SK-N-SH (cell line): ENCODE results near the gene INPP5K. TPM values are rescaled to one million over a fixed set of nuclear protein-coding genes. Genes with fewer than 3 reads are reported as not detected.

Experiments
- CTCF ChIA-PET: fragments of 300-600, 350-600 bp; formaldehyde crosslinking; extraction: SDS; loops from one replicate; lab custom pipeline; 2021; lab: Yijun Ruan, JAX
- POLR2A ChIA-PET: fragments of 350-600 bp; sonication (Branson Sonifier 250); formaldehyde crosslinking; extraction: SDS; loops from one replicate; lab custom pipeline; 2020; ENCODE audit warnings: antibody characterized with exemption, inconsistent platforms; lab: Yijun Ruan, JAX
- DNase-seq: peaks from one replicate; pipeline ENCODE4 v3.0.0; 2012
- H2AFZ ChIP-seq: fragments of 200-600 bp; sonication (generic); 2 replicates; pipeline ENCODE4 v1.8.1; 2016; ENCODE audit warnings: antibody characterized with exemption, mild to moderate bottlenecking, low read depth
- H3F3A ChIP-seq: fragments of 200-600 bp; sonication (generic); replicated peaks from 2 replicates; pipeline ENCODE3; 2016; ENCODE audit warnings: antibody characterized with exemption, mild to moderate bottlenecking; ENCODE audit not compliant: insufficient read depth
- H3K27ac ChIP-seq, 2 experiments: fragments of 200-500 bp in 1 of 2; fragments of 200-600 bp in 1 of 2; sonication (Bioruptor generic) in 1 of 2; sonication (generic), shearing (Covaris generic) in 1 of 2; 2 replicates each; pipeline versions ENCODE4 v1.5.1 to v1.6.1; 2014 to 2016; ENCODE audit warnings: low read depth in 2 of 2, inconsistent platforms in 1 of 2, low read length in 1 of 2, mild to moderate bottlenecking in 1 of 2, mixed read lengths in 1 of 2
- H3K27me3 ChIP-seq: fragments of 200-600 bp; sonication (generic), shearing (Covaris generic); 2 replicates; pipeline ENCODE4 v1.6.1; 2016; ENCODE audit warnings: mixed run types; ENCODE audit not compliant: insufficient read depth
- H3K36me3 ChIP-seq, 2 experiments: fragments of 200-500 bp in 1 of 2; fragments of 200-600 bp in 1 of 2; sonication (Bioruptor generic) in 1 of 2; sonication (generic) in 1 of 2; replicated peaks in 1 of 2; 2 replicates each; pipeline versions ENCODE3 to v1.5.1; 2014 to 2016; ENCODE audit warnings: low read length in 1 of 2, mild to moderate bottlenecking in 1 of 2; ENCODE audit not compliant: insufficient read depth in 2 of 2, control insufficient read depth in 1 of 2
- H3K4me1 ChIP-seq, 2 experiments: fragments of 200-500 bp in 1 of 2; fragments of 200-600 bp in 1 of 2; sonication (Bioruptor generic) in 1 of 2; sonication (generic), shearing (Covaris generic) in 1 of 2; 2 replicates each; pipeline versions ENCODE4 v1.5.1 to v1.6.1; 2014 to 2016; ENCODE audit warnings: low read depth in 1 of 2, low read length in 1 of 2, mixed run types in 1 of 2; ENCODE audit not compliant: insufficient read depth in 2 of 2, control insufficient read depth in 1 of 2
- H3K4me2 ChIP-seq: fragments of 200-600 bp; sonication (generic), shearing (Covaris generic); 2 replicates; pipeline ENCODE4 v1.6.1; 2017; ENCODE audit warnings: mixed run types
- H3K4me3 ChIP-seq, 2 experiments: fragments of 200-500 bp in 1 of 2; fragments of 200-600 bp in 1 of 2; sonication (Bioruptor generic) in 1 of 2; sonication (generic), shearing (Covaris generic) in 1 of 2; 2 replicates each; pipeline versions ENCODE4 v1.5.1 to v1.8.1; 2014 to 2016; ENCODE audit warnings: low read depth in 2 of 2, inconsistent platforms in 1 of 2, low read length in 1 of 2, mild to moderate bottlenecking in 1 of 2, mixed read lengths in 1 of 2, moderate library complexity in 1 of 2
- H3K79me2 ChIP-seq: fragments of 200-600 bp; sonication (generic); 2 replicates; pipeline ENCODE4 v1.8.1; 2017; ENCODE audit warnings: mild to moderate bottlenecking; ENCODE audit not compliant: insufficient read depth
- H3K9ac ChIP-seq: fragments of 200-600 bp; sonication (generic); 2 replicates; pipeline ENCODE4 v1.6.1; 2017; ENCODE audit warnings: mixed run types
- H3K9me2 ChIP-seq: fragments of 200-600 bp; sonication (generic); 2 replicates; pipeline ENCODE4 v1.6.1; 2017; ENCODE audit warnings: mixed run types
- H3K9me3 ChIP-seq: fragments of 200-600 bp; sonication (generic); 2 replicates; pipeline ENCODE4 v1.6.1; 2017; ENCODE audit warnings: mixed run types, mild to moderate bottlenecking, moderate library complexity
- H4K20me1 ChIP-seq: fragments of 200-600 bp; sonication (generic); 2 replicates; pipeline ENCODE4 v1.6.1; 2017; ENCODE audit warnings: mild to moderate bottlenecking, mixed run types; ENCODE audit not compliant: insufficient read depth
- CHD2 ChIP-seq: fragments of 150-350 bp; IDR thresholded peaks from 2 replicates; pipeline ENCODE4 v1.6.1; 2018; ENCODE audit warnings: low read length; ENCODE audit not compliant: partially characterized antibody
- CTCF ChIP-seq: fragments of 200-600 bp; sonication (generic); IDR thresholded peaks from 2 replicates; pipeline ENCODE4 v1.6.1; 2017; ENCODE audit warnings: antibody characterized with exemption, mild to moderate bottlenecking, moderate library complexity
- ELF1 ChIP-seq: IDR thresholded peaks from 2 replicates; pipeline ENCODE4 v1.4.0; 2012
- EP300 ChIP-seq, 2 experiments: IDR thresholded peaks; 2 replicates each; pipeline versions ENCODE4 v1.4.0 to v1.6.1; 2012; ENCODE audit warnings: borderline replicate concordance in 1 of 2, low read depth in 1 of 2, low read length in 1 of 2
- FOXJ3 ChIP-seq: sonication (generic); formaldehyde crosslinking; IDR thresholded peaks from 2 replicates; pipeline ENCODE4 v1.5.1; 2020; ENCODE audit warnings: mild to moderate bottlenecking, missing genetic modification reagents
- FOXM1 ChIP-seq: IDR thresholded peaks from 2 replicates; pipeline ENCODE4 v1.4.0; 2012; ENCODE audit warnings: low read depth, mild to moderate bottlenecking
- GATA2 ChIP-seq: sonication (generic); formaldehyde crosslinking; IDR thresholded peaks from 2 replicates; pipeline ENCODE4 v1.5.0; 2020; ENCODE audit warnings: mild to moderate bottlenecking, missing genetic modification reagents
- IRF3 ChIP-seq: fragments of 150-350 bp; IDR thresholded peaks from 2 replicates; pipeline ENCODE4 v1.6.1; 2016; ENCODE audit warnings: mild to moderate bottlenecking, low read depth, low read length
- MEF2A ChIP-seq: IDR thresholded peaks from 2 replicates; pipeline ENCODE4 v1.4.0; 2012; ENCODE audit warnings: low read depth, borderline replicate concordance
- MXI1 ChIP-seq: IDR thresholded peaks from 2 replicates; pipeline ENCODE4 v1.6.1; 2012; ENCODE audit warnings: mild to moderate bottlenecking, low read depth, low read length, improper control_type of control experiment
- NRF1 ChIP-seq: IDR thresholded peaks from 2 replicates; pipeline ENCODE4 v1.6.1; 2012; ENCODE audit warnings: low read depth, mild to moderate bottlenecking, low read length
- PBX3 ChIP-seq: IDR thresholded peaks from 2 replicates; pipeline ENCODE4; 2012
- POLR2AphosphoS5 ChIP-seq: IDR thresholded peaks from 2 replicates; pipeline ENCODE4 v1.6.1; 2012; ENCODE audit warnings: low read depth, low read length
- REST ChIP-seq: IDR thresholded peaks from 2 replicates; pipeline ENCODE4 v1.6.1; 2012; ENCODE audit warnings: mild to moderate bottlenecking, low read depth, low read length, moderate library complexity
- RFX5 ChIP-seq: IDR thresholded peaks from 2 replicates; pipeline ENCODE4 v1.6.1; 2012; ENCODE audit warnings: mild to moderate bottlenecking, improper control_type of control experiment, low read length
- SIN3A ChIP-seq: IDR thresholded peaks from 2 replicates; pipeline ENCODE4 v1.6.1; 2012; ENCODE audit warnings: low read depth, mild to moderate bottlenecking, low read length, moderate library complexity, borderline replicate concordance
- WGBS: methylation state at CpG from one replicate; pipeline ENCODE4 v1.1.6; 2017; ENCODE audit warnings: low lambda C conversion rate; 5-methylcytosine and 5-hydroxymethylcytosine counted together
- polyA plus RNA-seq, 3 experiments: library from polyadenylated mRNA; depleted of rRNA; stranded (reverse); fragments of >200 nt; gene quantifications; 2 replicates each; pipeline ENCODE4 v1.2.3, GENCODE V29; 2012
- TF ChIP-seq, protein P1 (sequence below): IDR thresholded peaks from 2 replicates; pipeline ENCODE4 v1.4.0; 2012; ENCODE audit warnings: low read depth, borderline replicate concordance
- TF ChIP-seq, protein P2 (sequence below): IDR thresholded peaks from 2 replicates; pipeline ENCODE4 v1.4.0; 2012; ENCODE audit warnings: low read depth, borderline replicate concordance

The INPP5K gene
- polyA plus RNA-seq, 1 of the 3 experiments (the other 2 are of a cell fraction) = 26.2 TPM

DNA sequence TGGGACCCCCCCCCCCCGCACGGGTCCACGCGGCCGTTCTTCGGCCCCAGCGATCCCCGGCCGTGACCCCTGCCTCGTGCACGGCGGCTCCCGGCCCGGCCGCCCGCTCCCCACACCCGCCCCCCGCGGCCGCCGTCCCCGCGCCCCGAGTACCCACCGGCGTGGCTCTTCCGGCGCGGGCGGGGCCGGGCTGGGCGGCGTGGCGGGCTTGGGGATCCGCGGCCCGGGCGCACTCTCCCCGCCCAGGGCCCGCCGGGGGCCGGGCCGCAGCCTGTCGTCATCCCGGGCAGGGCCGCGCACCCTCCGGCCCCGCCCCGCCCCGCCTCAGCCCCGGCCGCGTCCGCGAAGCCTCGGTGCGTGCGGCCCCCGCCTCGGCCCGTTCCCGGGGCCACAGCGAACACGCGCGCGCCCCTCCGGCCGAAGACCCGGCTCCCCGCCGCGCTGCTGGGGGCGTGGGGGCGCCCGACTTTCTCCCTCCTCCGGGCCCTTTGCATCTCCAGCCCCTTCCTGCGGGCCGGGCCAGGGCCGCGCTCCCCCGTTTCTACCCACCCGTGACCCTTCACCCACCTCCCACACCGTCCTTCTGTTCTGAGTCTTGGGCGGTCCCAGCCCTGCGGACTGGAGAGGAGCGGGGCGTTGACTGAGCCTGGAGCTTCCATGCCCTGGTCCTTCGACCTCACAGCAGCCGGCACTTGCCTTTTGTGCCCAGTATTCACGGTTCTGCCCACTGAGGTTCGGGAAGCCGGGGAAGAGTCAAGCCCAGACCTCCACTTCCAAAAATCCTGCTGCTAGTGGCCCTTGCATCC, 24.8 kb downstream of the INPP5K start:
- Histone ChIP-seq H3K9me3 (no peaks in the 10 kb centered on the region), H3K9me2 (no peaks in the 10 kb centered on the region), H3K36me3 (peaks cover 0 to 5% of the 10 kb centered on the region in 2 experiments), H3K9ac (peak overlapping the region; percentile 82; the same call in 1 of the 2 replicates), H3K27ac (peak overlapping the region; percentile 81 to 86; a peak in 3 of 4 replicates), H2AFZ (no peak overlapping the region), H4K20me1 (no peaks in the 10 kb centered on the region), H3K4me1 (peaks cover 24 to 35% of the 10 kb centered on the region in 2 experiments; a peak in 3 of 4 replicates), H3F3A (peaks cover 18% of the 10 kb centered on the region), H3K79me2 (peaks cover 38% of the 10 kb centered on the region), H3K27me3 (no peaks in the 10 kb centered on the region), H3K4me3 (peak overlapping the region; percentile 82 to 95), H3K4me2 (peak overlapping the region; percentile 93)
- peak; percentile 96 for DNase-seq
- TF ChIP-seq MXI1 (no peak; the same call in 1 of the 2 replicates), POLR2AphosphoS5 (peak; percentile 16; the same call in 1 of the 2 replicates), IRF3 (no peak), SIN3A (no peak), CTCF (no peak), CHD2 (no peak), EP300 (IDR thresholded peaks at IDR 0.05; ENCODE audit: borderline replicate concordance in 1 of 2, low read depth in 1 of 2, low read length in 1 of 2) (no peak), ELF1 (no peak), PBX3 (no peak), REST (no peak), NRF1 (peak; percentile 38; the same call in 1 of the 2 replicates), MEF2A (no peak), FOXM1 (no peak), RFX5 (no peak), GATA2 (CRISPR knock-in tag) (no peak), FOXJ3 (CRISPR knock-in tag) (no peak)
- TF ChIP-seq, protein P1, sequence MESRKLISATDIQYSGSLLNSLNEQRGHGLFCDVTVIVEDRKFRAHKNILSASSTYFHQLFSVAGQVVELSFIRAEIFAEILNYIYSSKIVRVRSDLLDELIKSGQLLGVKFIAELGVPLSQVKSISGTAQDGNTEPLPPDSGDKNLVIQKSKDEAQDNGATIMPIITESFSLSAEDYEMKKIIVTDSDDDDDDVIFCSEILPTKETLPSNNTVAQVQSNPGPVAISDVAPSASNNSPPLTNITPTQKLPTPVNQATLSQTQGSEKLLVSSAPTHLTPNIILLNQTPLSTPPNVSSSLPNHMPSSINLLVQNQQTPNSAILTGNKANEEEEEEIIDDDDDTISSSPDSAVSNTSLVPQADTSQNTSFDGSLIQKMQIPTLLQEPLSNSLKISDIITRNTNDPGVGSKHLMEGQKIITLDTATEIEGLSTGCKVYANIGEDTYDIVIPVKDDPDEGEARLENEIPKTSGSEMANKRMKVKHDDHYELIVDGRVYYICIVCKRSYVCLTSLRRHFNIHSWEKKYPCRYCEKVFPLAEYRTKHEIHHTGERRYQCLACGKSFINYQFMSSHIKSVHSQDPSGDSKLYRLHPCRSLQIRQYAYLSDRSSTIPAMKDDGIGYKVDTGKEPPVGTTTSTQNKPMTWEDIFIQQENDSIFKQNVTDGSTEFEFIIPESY = no peak
- TF ChIP-seq, protein P2, sequence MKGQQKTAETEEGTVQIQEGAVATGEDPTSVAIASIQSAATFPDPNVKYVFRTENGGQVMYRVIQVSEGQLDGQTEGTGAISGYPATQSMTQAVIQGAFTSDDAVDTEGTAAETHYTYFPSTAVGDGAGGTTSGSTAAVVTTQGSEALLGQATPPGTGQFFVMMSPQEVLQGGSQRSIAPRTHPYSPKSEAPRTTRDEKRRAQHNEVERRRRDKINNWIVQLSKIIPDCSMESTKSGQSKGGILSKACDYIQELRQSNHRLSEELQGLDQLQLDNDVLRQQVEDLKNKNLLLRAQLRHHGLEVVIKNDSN = no peak
- ChIA-PET POLR2A (interaction anchor here (0.7 to 1.2 kb wide), 2 partner anchors 13 to 24 kb away, joined by 3 read pairs; no protein-coding TSS in a partner anchor), CTCF (interaction anchor here (0.7 to 2.0 kb wide), 3 partner anchors 25 to 127 kb away, joined by 3 to 13 read pairs (median 5); partner anchors contain the start of gene INPP5K)
- 10% methylated on average over 15 of the region's 94 CpGs for WGBS
